EL (cell line): ENCODE results near the gene FGFRL1.

Experiments used
- DNase-seq: peaks from one replicate; pipeline ENCODE4 v3.0.0-alpha.2; 2016

FGFRL1 gene

DNA sequence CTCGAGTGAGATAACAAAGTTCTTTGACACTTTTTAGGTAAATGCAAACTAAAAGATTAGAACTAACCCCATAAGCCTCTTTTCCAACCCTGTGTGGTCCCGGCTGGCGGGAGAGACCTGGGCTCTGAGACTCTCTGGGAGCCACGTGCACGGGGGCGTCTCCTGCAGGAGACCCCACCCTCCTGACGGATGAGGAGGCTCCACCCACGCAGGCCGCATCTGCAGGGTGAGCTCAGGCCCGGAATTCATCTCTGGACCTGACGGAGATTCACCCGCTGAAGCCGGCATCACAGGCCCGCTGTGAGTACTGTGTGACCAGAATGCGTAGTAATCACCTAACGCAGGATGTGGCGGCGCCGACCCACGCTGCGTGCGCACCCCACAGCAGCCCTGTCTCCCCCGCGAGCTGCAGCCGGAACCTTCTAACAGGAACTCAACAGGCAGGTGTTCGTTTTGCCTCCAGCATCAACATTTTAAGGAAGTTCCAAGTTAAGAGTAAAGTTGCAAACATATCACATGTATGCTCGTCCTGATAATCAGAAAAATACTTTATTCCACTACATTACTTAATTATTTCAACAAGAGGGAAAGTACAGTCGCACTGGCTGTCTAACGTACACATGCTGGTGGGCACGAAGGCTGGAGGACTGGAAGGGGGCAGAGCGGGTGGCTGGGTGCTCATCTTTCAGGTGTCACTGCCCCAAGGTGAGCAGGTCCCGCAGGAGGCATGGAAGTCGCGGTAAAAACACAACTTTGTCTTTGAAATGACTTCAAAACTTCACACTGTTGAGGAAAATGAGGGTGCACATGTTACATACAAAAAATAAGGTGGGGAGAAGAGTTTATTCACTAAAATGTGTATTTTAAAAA lies 44.5 kb downstream of the FGFRL1 start:
- DNase-seq: no peak

DNA sequence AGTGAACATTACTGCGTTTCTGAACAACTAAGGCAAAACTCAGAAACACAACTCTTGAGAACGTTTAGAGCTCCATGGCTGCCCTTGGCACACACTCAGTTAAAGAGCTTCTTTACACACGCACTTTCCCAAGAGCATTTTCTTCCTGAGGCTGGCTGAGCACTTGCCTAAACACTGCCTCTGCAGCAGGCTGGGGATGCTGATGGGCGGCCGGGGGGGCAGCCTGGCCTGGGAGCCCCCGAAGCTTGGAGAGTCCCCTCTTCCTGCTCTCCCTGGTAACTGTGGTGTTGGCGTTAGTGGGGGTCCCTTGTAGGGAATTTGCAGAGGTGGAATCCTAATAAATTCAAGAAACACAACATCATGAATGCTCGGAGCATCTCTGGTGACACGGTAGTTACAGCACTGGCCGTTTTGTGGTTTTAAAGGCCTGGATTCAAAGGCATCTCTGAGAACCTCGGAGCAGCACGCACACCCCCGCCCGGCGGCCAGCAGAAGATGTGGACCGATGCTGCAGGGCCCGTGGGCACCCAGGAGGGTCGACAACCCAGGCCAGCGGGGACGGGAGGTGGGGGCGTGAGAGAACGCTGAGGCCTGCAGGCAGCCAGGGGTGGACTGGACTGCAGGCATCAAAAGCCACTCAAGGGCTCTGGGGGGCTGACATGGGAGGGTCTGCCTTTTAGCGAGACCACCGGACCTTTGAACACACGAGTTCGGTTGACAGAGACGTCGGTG lies 45.4 kb downstream of the FGFRL1 start:
- no peak for DNase-seq

DNA sequence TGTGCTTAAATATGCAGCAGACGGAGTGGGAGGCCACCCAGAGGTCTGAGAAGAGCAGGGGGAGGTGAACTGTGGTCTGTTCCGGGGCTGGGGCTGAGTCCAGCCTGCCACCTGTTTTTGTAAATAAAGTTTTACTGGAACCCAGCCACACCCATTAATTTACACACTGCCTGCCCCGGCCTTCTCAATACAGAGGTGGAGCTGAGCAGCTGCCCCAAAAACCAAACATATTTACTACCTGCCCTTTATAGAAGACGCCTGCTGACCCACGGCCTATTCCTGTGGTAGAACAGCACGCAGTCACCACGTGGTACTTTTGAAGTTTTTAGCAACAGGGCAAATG lies 45.9 kb downstream of the FGFRL1 start:
- no peak for DNase-seq

DNA sequence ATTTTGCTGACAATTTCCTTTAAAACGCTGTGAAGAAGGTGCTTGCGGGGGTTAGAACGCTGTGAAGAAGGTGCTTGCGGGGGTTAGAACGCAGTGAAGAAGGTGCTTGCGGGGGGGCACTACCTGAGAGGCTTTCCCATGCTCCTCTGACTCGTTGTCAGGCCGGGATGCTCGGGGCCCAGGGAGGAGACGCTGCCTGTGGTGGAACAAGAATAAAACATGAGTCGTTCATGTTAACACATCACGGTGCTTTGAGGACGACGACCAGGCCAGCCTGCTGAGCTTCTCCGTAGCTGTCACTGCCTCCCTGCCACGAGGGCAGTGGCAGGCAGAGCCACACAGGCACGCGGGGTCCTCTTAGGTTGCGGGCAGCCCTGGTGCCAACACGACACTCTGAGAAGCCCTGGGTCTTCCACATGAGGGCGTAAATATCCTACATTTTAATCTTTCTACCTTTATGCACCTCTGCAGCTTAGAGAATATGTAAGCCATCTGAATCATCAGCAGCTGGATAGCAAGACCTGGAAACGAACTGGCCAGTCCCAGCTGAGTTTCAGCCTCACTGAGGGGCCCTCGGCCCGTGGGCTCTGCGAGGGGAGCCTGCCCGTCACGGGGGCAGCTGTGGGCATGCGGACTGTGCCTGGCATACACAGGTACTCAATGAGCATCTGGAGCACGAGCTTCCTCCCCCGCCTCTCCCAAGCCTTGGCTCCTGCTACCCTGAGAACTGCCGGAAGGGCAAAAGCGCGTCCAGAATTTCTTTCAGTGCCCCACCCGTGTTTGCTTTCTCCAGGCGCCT lies 47.0 kb downstream of the FGFRL1 start:
- DNase-seq: no peak

DNA sequence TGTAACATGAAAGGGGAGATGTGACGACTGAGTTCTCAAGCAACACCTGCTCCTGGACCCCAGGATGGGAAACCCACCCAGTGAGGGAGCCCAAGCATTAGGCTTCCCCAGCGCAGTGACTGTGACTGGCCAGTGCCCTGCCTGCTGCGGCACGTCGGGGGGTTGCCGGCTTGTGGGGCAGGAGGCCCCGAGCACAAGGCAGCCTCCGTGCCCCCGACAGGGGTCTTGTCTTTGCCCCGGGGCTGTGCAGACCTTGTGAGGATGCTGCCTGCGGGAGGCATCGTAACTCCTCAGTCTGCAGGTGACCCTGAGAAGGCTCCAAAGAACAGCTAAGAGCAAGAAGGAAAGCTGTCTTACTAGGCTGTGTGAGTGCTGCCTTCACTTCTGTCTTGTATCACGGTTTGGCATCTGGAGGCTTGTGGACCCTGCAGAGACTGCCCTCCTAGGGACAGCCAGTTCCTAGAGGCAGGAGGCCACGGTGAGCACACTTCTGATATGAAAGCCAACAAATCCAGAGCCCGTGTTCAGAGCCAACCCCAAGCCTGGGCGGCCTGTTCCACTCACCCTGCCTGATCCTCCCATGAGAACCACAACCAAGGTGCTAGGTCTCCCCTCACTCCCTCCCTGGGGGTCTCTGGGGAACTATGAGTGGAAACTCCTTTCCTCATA lies 47.7 kb downstream of the FGFRL1 start:
- no peak for DNase-seq

DNA sequence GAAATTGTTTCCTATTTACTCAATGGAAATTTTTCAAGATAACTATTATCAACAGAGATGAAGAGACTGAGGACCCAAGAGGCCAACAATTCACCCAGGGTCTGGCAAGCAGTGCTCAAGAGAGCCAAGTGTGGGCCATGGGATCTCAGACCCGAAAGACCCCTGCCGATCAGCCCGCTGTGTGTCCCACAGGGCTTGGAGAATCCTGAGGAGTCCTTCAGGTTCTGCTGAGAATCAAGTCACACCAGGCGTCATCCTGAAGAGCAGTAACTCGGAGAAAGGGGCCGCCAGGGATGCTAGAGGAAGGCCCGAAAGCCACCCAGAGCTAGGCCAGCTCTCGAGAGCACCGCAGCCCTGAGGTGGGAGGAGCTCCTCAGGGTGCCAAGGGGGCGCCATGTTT lies 48.7 kb downstream of the FGFRL1 start:
- DNase-seq: no peak

DNA sequence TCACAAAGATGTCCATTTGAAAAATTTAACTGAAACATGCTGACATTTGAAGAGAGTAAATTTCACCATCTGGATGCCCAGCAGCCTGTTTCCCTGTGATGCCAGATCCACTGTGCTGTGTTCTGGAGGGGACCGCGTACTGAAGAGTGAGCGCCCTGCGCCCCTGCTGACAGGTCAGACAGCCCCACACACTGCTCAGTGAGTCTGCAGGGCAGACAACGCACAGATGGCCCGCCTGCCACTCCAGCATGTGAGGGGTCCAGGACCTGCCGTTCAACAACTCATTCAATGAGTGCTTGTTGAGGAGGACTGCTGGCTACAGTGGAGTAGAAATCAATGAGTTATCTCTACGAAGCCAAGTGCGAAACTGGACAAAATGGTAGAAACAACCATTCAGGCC lies 49.2 kb downstream of the FGFRL1 start:
- no peak for DNase-seq

DNA sequence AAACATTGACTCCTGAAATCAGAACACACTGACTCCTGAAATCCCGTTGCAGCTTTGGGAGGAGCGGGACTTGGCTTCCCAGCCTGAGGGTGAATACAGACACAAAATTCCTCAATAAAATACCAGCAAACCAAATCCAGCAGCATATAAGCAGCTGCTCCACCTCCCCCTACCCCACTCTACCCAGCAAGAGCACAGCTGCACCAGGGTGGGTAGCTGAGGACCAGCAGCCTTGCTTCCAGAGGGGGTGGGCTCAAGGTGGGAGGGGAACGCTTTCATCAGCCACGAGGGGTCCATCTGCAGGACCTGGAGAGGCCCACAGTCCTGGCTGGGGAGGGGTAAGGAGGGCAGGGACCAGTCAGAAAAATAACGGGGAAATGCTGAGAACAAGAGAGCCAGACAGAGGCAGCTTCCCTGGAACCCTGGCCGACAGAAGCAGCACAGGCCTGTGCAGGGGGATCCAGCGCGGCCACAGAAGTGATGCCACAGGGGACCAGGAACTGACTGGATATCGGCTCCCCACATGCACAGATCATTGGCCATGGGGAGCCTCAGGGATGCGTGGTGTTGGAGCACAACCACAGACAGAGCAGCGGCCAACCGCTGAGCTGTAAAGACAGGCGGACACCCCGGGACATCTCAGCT lies 49.8 kb downstream of the FGFRL1 start:
- DNase-seq: no peak

DNA sequence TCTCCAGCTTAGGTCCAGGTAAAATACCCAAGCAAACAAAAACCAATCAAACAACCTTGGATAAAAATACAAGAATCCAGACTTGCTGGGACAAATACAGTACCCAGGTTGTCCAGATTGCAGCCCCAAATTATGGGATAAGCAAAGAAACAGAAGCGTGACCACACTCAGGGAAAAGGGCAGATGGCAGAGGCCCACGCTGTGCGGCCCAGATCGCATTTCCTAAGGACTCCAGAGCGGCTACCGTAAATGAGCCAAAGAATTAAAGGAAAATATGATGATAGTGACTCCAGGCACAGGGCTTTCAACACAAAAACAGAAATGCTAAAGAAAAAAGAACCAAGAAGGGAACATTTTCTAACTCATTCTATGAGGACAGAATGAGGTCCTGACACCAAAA lies 50.3 kb downstream of the FGFRL1 start:
- DNase-seq: no peak

DNA sequence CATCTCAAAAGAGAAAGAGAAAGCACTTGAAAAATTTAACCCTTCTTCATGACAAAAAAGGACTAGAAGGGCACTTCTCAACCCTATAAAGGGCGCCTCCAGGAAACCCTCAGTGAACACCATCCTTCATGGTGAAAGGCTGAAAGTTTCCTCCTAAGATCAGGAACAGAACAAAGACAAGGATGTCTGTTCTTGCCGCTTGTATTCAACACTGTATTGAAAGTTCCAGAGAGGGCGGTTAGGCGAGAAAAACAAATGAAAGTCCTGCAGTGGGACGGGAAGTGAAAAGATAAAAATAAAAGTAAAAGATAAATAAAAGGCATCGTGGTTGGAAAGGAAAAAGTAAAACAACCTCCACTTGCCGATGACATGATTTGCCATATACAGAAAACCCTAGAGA lies 51.0 kb downstream of the FGFRL1 start:
- no peak for DNase-seq

DNA sequence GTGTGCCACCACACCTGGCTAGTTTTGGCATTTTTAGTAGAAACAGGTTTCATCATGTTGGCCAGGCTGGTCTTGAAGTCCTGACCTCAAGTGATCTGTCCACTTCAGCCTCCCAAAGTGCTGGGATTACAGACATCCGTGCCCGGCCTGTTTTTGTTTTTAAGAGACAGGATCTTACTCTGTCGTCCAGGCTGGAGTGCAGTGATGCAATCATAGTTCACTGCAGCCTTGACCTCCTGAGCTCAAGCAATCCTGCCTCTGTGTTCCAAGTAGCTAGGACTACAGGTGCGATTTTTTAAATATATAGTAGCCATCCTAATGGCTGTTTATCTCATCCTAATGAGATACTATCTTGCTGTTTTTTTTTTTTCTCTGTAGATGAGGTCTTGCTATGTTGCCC lies 54.3 kb downstream of the FGFRL1 start:
- no peak for DNase-seq

DNA sequence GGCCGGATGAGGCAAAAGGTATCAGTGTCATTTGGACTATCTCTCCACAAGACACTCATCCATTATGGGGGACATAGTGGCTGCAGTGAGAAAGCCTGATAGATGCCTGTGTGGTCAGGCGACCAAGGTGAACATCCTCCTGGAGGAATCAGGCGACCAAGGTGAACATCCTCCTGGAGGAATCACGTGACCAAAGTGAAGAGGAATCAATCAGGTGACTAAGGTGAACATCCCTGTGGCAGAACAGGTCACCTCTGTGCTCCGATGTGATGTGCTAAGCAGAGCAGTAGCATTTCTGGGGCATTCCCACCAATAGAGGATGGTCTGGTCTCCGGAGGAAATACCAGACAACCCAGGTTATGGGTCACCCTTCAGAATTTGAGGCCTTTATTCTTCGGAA lies 58.0 kb downstream of the FGFRL1 start:
- no peak for DNase-seq

DNA sequence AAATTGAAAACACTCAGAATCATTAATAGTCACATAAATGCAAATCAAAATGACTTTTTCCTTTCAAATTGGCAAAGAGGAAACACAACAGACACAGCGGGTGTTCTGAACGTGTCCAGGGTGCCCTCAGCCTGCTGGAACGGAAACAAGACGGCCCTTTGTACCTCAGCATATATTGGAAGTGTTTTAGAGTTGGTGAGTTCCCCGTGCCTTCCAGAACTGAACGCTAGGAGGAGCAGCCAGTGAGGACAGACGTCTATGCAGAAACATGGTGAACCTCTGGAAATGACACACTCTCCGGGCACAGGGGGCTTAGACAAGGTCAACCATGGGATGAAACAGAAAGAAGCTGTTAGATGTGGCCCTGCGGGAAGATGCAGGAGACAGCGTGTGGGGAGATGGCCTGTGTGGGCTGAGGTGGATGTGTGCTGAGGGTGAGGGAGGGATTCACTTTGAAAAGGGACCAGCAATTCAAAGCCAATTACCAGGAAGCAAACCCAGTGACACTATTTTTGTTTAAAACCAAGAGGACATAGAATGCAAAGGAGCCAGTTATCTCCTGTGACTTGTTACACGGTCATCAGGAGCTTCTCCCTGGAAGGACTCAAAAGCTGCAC lies 61.5 kb downstream of the FGFRL1 start:
- DNase-seq: peak; percentile 67

DNA sequence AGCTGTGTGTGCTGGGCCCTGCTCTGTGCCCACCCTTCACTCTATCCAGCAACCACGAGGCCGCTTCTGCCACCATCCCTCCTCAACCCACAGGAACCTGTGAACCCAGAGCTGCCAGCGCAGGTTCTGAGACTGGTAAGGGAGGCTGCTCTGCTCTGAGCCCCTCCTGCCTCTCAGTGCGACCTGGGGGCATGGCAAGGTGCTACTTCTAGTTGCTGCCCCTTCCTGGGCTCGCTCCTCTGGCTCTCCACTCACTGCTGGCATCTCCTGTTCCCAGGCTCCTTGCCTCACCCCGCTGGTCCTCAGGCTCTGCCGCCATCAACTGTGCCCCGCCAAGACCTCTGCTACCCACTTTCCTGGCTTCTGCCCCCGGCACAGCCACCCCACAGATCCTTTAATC lies 62.7 kb downstream of the FGFRL1 start:
- DNase-seq: no peak

DNA sequence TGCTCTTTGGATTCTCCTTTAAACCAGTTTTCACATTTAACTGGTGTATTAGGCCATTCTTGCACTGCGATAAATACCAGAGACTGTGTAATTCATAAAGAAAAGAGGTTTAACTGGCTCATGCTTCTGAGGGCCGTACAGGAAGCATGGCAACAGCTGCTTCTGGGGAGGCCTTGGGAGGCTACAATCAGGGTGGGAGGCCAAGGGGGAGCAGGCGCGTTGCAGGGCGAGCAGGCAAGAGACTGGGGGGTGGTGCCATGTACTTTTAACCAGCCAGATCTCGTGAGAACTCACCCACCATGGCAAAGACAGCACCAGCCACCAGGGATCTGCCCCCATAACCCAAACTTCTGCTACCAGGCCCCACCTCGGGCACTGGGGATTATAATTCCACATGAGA lies 63.8 kb downstream of the FGFRL1 start:
- DNase-seq: no peak

DNA sequence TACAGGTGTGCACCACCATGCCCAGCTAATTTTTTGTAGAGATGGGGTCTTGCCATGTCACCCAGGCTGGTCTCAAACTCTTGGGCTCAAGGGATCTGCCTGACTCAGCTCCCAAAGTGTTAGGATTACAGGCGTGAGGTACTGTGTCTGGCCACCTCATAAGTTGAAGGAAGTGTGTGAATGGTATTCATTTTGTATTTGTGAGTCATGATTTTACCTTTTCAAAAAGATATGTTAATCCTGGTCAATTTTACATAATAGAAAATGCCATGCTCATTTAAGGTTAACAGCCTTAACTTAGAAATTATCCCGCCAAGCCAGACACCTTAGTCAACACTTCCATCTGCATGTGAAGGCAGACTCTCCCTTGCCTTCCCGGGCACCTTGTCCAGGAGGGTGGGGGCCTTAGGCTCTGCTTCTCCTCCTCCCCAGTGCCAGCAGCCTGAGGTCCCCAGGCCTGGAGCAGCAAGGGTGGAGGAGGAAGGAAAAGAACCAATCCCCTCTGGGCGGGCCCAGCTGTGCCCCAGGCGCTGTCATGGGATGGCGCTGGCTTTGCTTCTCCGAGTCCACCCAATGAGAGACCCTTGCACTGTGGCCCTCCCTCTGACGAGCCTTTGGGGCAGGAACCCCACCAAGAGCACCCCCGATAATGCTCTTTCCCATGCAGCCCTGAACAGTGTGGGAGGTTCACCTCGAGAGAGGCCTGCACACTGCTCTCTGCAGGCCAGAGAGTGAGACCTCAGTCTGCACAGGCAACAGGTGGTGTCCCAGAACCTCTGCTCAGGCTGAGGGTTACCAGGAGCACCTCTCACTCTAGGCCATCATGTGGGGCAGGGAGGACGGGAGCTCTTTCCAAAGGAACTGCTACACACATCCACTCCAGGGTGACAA lies 64.6 kb downstream of the FGFRL1 start:
- DNase-seq: no peak
